Progenitor cell of endocrine pancreas (in vitro differentiated cells): ENCODE results near the gene SLCO1A2. TPM values are rescaled to one million over a fixed set of nuclear protein-coding genes. Genes with fewer than 3 reads are reported as not detected.
A peak's percentile ranks its signal among the peaks of the same experiment; 100 is the strongest.

Experiments used
- DNase-seq: peaks from one replicate; pipeline ENCODE4 v3.0.0; 2021; ENCODE audit warnings: low spot score; ENCODE audit not compliant: unreplicated experiment
- H3K27ac Mint-ChIP-seq: 2 replicates; pipeline ENCODE4 v1.8.0; 2021; ENCODE audit warnings: mild to moderate bottlenecking, moderate library complexity, mixed read lengths
- H3K27me3 Mint-ChIP-seq: 2 replicates; pipeline ENCODE4 v1.8.0; 2021; ENCODE audit warnings: mixed read lengths
- H3K36me3 Mint-ChIP-seq: 2 replicates; pipeline ENCODE4 v1.8.0; 2022; ENCODE audit warnings: mixed read lengths; ENCODE audit not compliant: insufficient read depth
- H3K4me1 Mint-ChIP-seq: 2 replicates; pipeline ENCODE4 v1.8.0; 2021; ENCODE audit warnings: low read depth, mixed read lengths
- H3K4me3 Mint-ChIP-seq: 2 replicates; pipeline ENCODE4 v1.8.0; 2021; ENCODE audit warnings: low read depth, mild to moderate bottlenecking, moderate library complexity, mixed read lengths
- H3K9me3 Mint-ChIP-seq: 2 replicates; pipeline ENCODE4 v1.8.0; 2021; ENCODE audit warnings: low read depth, mixed read lengths
- CTCF ChIP-seq: fragments of 200-600 bp; sonication (generic); IDR thresholded peaks from one replicate; pipeline ENCODE4 v1.5.0; 2021; ENCODE audit warnings: antibody characterized with exemption, mild to moderate bottlenecking; ENCODE audit not compliant: unreplicated experiment
- total RNA-seq: library from RNA; stranded (reverse); gene quantifications from 2 replicates; pipeline ENCODE4 v1.2.1, GENCODE V29; 2021

The SLCO1A2 gene
- total RNA-seq, 1 donor from 2014 or later = 14.1 TPM

GRCh38 chr12:21305661-21306060, 29.1 kb downstream of the SLCO1A2 start:
- peaks cover 2% of the 10 kb centered on the region for H3K36me3 Mint-ChIP-seq
- peaks cover 28% of the 10 kb centered on the region for H3K27me3 Mint-ChIP-seq

GRCh38 chr12:21300632-21301031, 34.1 kb downstream of the SLCO1A2 start:
- no peak overlapping the region for H3K27ac Mint-ChIP-seq
- TF ChIP-seq CTCF = no peak
- H3K27me3 Mint-ChIP-seq = peaks cover 28% of the 10 kb centered on the region
- H3K9me3 Mint-ChIP-seq = no peaks in the 10 kb centered on the region
- no peak for DNase-seq
- H3K4me3 Mint-ChIP-seq = no peak overlapping the region
- H3K4me1 Mint-ChIP-seq = peaks cover 3% of the 10 kb centered on the region
- no peaks in the 10 kb centered on the region for H3K36me3 Mint-ChIP-seq

More at GRCh38 chr12:21305661-21306060, 29.1 kb downstream of the SLCO1A2 start:
- no peak for TF ChIP-seq CTCF
- no peak overlapping the region for H3K27ac Mint-ChIP-seq
- DNase-seq = no peak
- peaks cover 9% of the 10 kb centered on the region for H3K4me1 Mint-ChIP-seq
- H3K4me3 Mint-ChIP-seq = no peak overlapping the region
- no peaks in the 10 kb centered on the region for H3K9me3 Mint-ChIP-seq

DNA sequence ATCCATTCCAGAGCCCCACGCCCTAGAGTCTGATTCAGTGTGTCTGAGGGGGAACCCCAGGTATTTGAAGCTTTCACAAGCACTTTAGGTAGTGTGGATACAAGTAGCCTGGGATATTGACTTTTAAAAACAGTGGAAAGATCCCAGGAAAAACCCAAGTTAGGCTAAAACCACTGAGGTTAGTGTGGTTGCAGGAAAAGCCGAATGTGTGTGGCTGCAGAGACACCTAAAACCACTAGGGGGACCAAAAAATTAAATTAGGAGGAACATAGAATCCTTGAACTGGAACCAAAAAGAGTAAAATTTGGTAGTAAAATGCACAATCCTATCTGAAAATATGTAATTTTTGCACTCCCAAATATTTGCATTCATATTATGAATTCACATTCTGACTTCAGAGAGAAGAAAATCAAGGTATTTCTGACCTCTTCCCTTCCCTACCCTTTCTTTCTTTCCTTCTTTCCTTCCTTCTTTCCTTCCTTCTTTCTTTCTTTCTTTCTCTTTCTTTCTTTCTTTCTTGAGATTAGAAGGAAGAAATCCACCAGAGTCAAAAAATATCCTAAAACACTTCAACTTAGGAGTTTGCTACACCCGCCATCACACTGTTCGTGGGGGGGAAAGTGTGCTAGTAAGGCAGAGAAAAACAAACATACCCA, 37.8 kb downstream of the SLCO1A2 start:
- TF ChIP-seq CTCF = peak; percentile 90
- H3K27ac Mint-ChIP-seq = no peak overlapping the region
- H3K27me3 Mint-ChIP-seq = peaks cover 16% of the 10 kb centered on the region
- no peaks in the 10 kb centered on the region for H3K9me3 Mint-ChIP-seq
- no peak for DNase-seq
- peaks cover 3% of the 10 kb centered on the region for H3K4me1 Mint-ChIP-seq
- no peaks in the 10 kb centered on the region for H3K36me3 Mint-ChIP-seq
- no peak overlapping the region for H3K4me3 Mint-ChIP-seq

DNA sequence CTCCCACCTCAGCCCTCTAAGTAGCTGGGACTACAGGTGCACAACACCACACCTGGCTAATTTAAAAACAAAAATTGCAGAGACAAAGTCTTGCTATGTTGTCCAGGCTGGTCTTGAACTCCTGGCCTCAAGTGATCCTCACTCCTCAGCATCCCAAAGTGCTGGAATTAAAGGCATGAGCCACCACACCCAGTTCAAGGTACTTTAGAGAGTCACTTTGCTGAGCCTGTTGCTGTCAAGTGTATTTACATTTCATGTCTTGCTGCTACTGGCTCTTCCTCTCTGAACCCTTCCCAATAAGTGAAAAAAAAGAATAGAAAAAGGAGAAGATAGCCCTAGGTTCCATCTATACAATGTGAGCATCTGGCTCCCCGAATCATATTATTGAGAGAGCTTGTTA, 38.4 kb downstream of the SLCO1A2 start:
- H3K9me3 Mint-ChIP-seq = no peaks in the 10 kb centered on the region
- H3K4me1 Mint-ChIP-seq = peaks cover 3% of the 10 kb centered on the region
- no peak for TF ChIP-seq CTCF
- no peak for DNase-seq
- H3K27me3 Mint-ChIP-seq = peaks cover 12% of the 10 kb centered on the region
- no peak overlapping the region for H3K4me3 Mint-ChIP-seq
- H3K27ac Mint-ChIP-seq = no peak overlapping the region
- no peaks in the 10 kb centered on the region for H3K36me3 Mint-ChIP-seq

- Mint-ChIP-seq H3K27me3 (peaks cover 12% of the 10 kb centered on the region), H3K9me3 (no peaks in the 10 kb centered on the region), H3K4me3 (no peak overlapping the region), H3K36me3 (no peaks in the 10 kb centered on the region), H3K4me1 (no peaks in the 10 kb centered on the region), H3K27ac (no peak overlapping the region)
- TF ChIP-seq CTCF = no peak
- no peak for DNase-seq
Observed at GRCh38 chr12:21294176-21294575, 40.5 kb downstream of the SLCO1A2 start.
